HepG2 (cell line): ENCODE measurements around the gene IL6ST. TPM values are rescaled to one million over a fixed set of nuclear protein-coding genes. Genes with fewer than 3 reads are reported as not detected.

Experiments used
- ATAC-seq: fragments of 200-7000 bp; cut with Tn5 transposase; 3 replicates; pipeline ENCODE4 v1.9.1; 2020; ENCODE audit warnings: mild to moderate bottlenecking, moderate library complexity
- BruUV-seq: library from RNA; stranded (reverse); fragments of 400-500 nt; replicated peaks from 2 replicates; lab custom pipeline; 2021; lab: Mats Ljungman, UMichigan
- CTCF ChIA-PET: fragments of 300-600 bp; formaldehyde crosslinking; extraction: SDS; loops from one replicate; lab custom pipeline; 2021; ENCODE audit warnings: low total read pairs, inconsistent platforms, low intra/inter-chr PET ratio; lab: Yijun Ruan, JAX
- POLR2A ChIA-PET: fragments of 350-600 bp; sonication (Branson Sonifier 250); formaldehyde crosslinking; loops from one replicate; lab custom pipeline; 2020; ENCODE audit warnings: antibody characterized with exemption, inconsistent platforms; lab: Yijun Ruan, JAX
- DNase-seq: peaks from one replicate; pipeline ENCODE4 v3.0.0-alpha.2; 2015; ENCODE audit warnings: low spot score
- FAIRE-seq: peaks from 3 replicates; lab custom pipeline; 2011; peaks lifted over from hg19 to GRCh38; lab: Jason Lieb, UNC
- H2AFZ ChIP-seq: one replicate; pipeline ENCODE4 v1.6.1; 2011; ENCODE audit warnings: low read length, inconsistent platforms
- H3K27ac ChIP-seq: fragments of 300-600 bp; 3 replicates; pipeline ENCODE4 v1.8.0; 2011; ENCODE audit warnings: mixed run types, mild to moderate bottlenecking, mixed read lengths, low read length, inconsistent platforms; ENCODE audit not compliant: insufficient read depth; ENCODE audit errors: extremely low read length
- H3K27me3 ChIP-seq, 2 experiments: fragments of 200-600 bp in 1 of 2; 2 replicates in 1 of 2; 3 replicates in 1 of 2; pipeline versions ENCODE4 v1.6.0 to v1.8.0; 2011; ENCODE audit warnings: low read length in 2 of 2, mild to moderate bottlenecking in 2 of 2, moderate library complexity in 2 of 2, inconsistent platforms in 1 of 2; ENCODE audit not compliant: insufficient read depth in 2 of 2, control insufficient read depth in 1 of 2
- H3K36me3 ChIP-seq, 2 experiments: fragments of 200-600 bp in 1 of 2; replicated peaks in 1 of 2; 2 replicates in 1 of 2; 3 replicates in 1 of 2; pipeline versions ENCODE4 v1.5.1 to v1.8.0; 2011; ENCODE audit warnings: low read length in 2 of 2, inconsistent platforms in 1 of 2; ENCODE audit not compliant: insufficient read depth in 2 of 2, control insufficient read depth in 1 of 2
- H3K4me1 ChIP-seq: 2 replicates; pipeline ENCODE4 v1.5.1; 2012; ENCODE audit warnings: low read length, inconsistent platforms; ENCODE audit not compliant: insufficient read depth
- H3K4me2 ChIP-seq: 2 replicates; pipeline ENCODE4 v1.6.0; 2011; ENCODE audit warnings: low read depth, low read length, inconsistent platforms
- H3K4me3 ChIP-seq, 3 experiments: fragments of 200-600 bp in 1 of 3; sonication (generic), shearing (Covaris generic) in 1 of 3; replicated peaks in 1 of 3; 2 replicates each; pipeline ENCODE4 v1.5.1; 2011 to 2016; ENCODE audit warnings: low read length in 3 of 3, inconsistent platforms in 2 of 3, low read depth in 2 of 3, mild to moderate bottlenecking in 2 of 3, control low read depth in 1 of 3, mixed read lengths in 1 of 3; ENCODE audit not compliant: insufficient read depth in 1 of 3
- H3K79me2 ChIP-seq: one replicate; pipeline ENCODE4 v1.6.1; 2011; ENCODE audit warnings: low read length, inconsistent platforms; ENCODE audit not compliant: insufficient read depth
- H3K9ac ChIP-seq: 2 replicates; pipeline ENCODE4 v1.6.0; 2011; ENCODE audit warnings: mild to moderate bottlenecking, low read depth, low read length, inconsistent platforms; ENCODE audit not compliant: insufficient read depth
- H3K9me3 ChIP-seq: 2 replicates; pipeline ENCODE4 v1.5.1; 2012; ENCODE audit warnings: mild to moderate bottlenecking, low read length
- H4K20me1 ChIP-seq: 2 replicates; pipeline ENCODE4 v1.6.0; 2011; ENCODE audit warnings: inconsistent platforms, mild to moderate bottlenecking, low read length, moderate library complexity; ENCODE audit not compliant: insufficient read depth
- AGO2 ChIP-seq: fragments of 200-400 bp; formaldehyde crosslinking; optimal IDR thresholded peaks from 2 replicates; pipeline ENCODE3; 2017; ENCODE audit warnings: mild to moderate bottlenecking, low read depth, low read length, moderate library complexity
- DNMT3B ChIP-seq: conservative IDR thresholded peaks from 2 replicates; pipeline ENCODE4 v1.6.1; 2016; ENCODE audit warnings: missing biosample characterization, control low read depth
- EP300 ChIP-seq, 3 experiments: sonication (generic) in 1 of 3; formaldehyde crosslinking in 1 of 3; IDR thresholded peaks; 2 replicates each; pipeline versions ENCODE4 v1.5.1 to v1.6.1; 2011 to 2020; ENCODE audit warnings: low read depth in 2 of 3, low read length in 2 of 3, borderline replicate concordance in 1 of 3, improper control_type of control experiment in 1 of 3, mild to moderate bottlenecking in 1 of 3, missing genetic modification reagents in 1 of 3, moderate library complexity in 1 of 3
- ESRRA ChIP-seq: sonication (generic); formaldehyde crosslinking; IDR thresholded peaks from 2 replicates; pipeline ENCODE4 v1.5.1; 2020; ENCODE audit warnings: mild to moderate bottlenecking, low read depth, missing genetic modification reagents
- FOXA3 ChIP-seq: IDR thresholded peaks from 2 replicates; pipeline ENCODE4 v1.6.1; 2016; ENCODE audit warnings: missing genetic modification reagents, missing compliant biosample characterization
- KDM6A ChIP-seq: IDR thresholded peaks from 2 replicates; pipeline ENCODE4 v1.6.1; 2016; ENCODE audit warnings: low read depth
- MBNL3 ChIP-seq: fragments of 250-450 bp; sonication (Bioruptor Pico); conservative IDR thresholded peaks from 2 replicates; pipeline ENCODE4 v1.8.0; 2022; ENCODE audit warnings: mild to moderate bottlenecking, inconsistent platforms
- NR2C2 ChIP-seq: sonication (generic); formaldehyde crosslinking; IDR thresholded peaks from 2 replicates; pipeline ENCODE4 v1.4.0; 2020; ENCODE audit warnings: missing genetic modification reagents, mild to moderate bottlenecking, moderate library complexity, borderline replicate concordance
- ZBTB3 ChIP-seq: sonication (generic); formaldehyde crosslinking; IDR thresholded peaks from 2 replicates; pipeline ENCODE4 v1.4.0; 2020; ENCODE audit warnings: low read depth, mild to moderate bottlenecking, moderate library complexity, missing genetic modification reagents, borderline replicate concordance
- ZMYM2 ChIP-seq: sonication (generic); formaldehyde crosslinking; IDR thresholded peaks from 2 replicates; pipeline ENCODE4 v1.8.0; 2022; ENCODE audit warnings: mild to moderate bottlenecking, missing genetic modification reagents
- ZNF382 ChIP-seq: sonication (generic); formaldehyde crosslinking; IDR thresholded peaks from 2 replicates; pipeline ENCODE4 v1.5.0; 2020; ENCODE audit warnings: missing genetic modification reagents, mild to moderate bottlenecking, borderline replicate concordance
- ZNF431 ChIP-seq: sonication (generic); formaldehyde crosslinking; IDR thresholded peaks from 2 replicates; pipeline ENCODE4 v1.9.0; 2022; ENCODE audit warnings: missing genetic modification reagents, low read depth, mild to moderate bottlenecking, borderline replicate concordance
- ZSCAN12 ChIP-seq: sonication (generic); formaldehyde crosslinking; IDR thresholded peaks from 2 replicates; pipeline ENCODE4 v1.9.0; 2021; ENCODE audit warnings: mild to moderate bottlenecking, missing genetic modification reagents
- WGBS: methylation state at CpG from one replicate; pipeline ENCODE4 v1.1.6; 2017; ENCODE audit warnings: low lambda C conversion rate; 5-methylcytosine and 5-hydroxymethylcytosine counted together
- in situ Hi-C: cut with HindIII; loops from 2 replicates; pipeline ENCODE4 v1.10.0; 2017; ENCODE audit warnings: low pct_unique_long_range_greater_than_20kb; ENCODE audit not compliant: extremely low pct_ligation_motif_present
- intact Hi-C: fragments of 100-400 bp; cut with micrococcal nuclease; formaldehyde crosslinking; loops from one replicate; pipeline ENCODE4 v1.10.0; 2022; ENCODE audit not compliant: unreplicated experiment
- polyA plus RNA-seq, 8 experiments: library from polyadenylated mRNA; depleted of rRNA in 3 of 8; stranded (reverse) in 7 of 8; unstranded in 1 of 8; fragments of >200 nt; fragmentation: Illumina TruSeq in 4 of 8; extraction: Trizol in 4 of 8; gene quantifications; 2 replicates each; pipeline versions ENCODE4 v1.2.1 to v1.2.3, GENCODE V29; 2011 to 2016; ENCODE audit warnings: low read depth in 4 of 8, missing spikeins in 1 of 8, mixed read lengths in 1 of 8; ENCODE audit not compliant: insufficient read depth in 1 of 8
- total RNA-seq, 5 experiments: library from RNA; depleted of rRNA; stranded (reverse); fragments of >200 nt; fragmentation: Illumina TruSeq; extraction: Trizol; gene quantifications; 2 replicates each; pipeline ENCODE4 v1.2.3, GENCODE V29; 2016; ENCODE audit warnings: low read depth in 1 of 5
- TF ChIP-seq, protein P1 (sequence below): sonication (generic); formaldehyde crosslinking; IDR thresholded peaks from 2 replicates; pipeline ENCODE4 v1.5.1; 2020; ENCODE audit warnings: missing genetic modification reagents, mild to moderate bottlenecking, borderline replicate concordance
- TF ChIP-seq, protein P2 (sequence below): sonication (generic); formaldehyde crosslinking; IDR thresholded peaks from 2 replicates; pipeline ENCODE4 v1.5.1; 2020; ENCODE audit warnings: missing genetic modification reagents, mild to moderate bottlenecking, borderline replicate concordance

The IL6ST gene
- total and polyA plus RNA-seq, 2 of the 13 experiments (the other 11 are each of a cell fraction or from before 2014, with no cell fraction given): 66.6 to 166 TPM

DNA sequence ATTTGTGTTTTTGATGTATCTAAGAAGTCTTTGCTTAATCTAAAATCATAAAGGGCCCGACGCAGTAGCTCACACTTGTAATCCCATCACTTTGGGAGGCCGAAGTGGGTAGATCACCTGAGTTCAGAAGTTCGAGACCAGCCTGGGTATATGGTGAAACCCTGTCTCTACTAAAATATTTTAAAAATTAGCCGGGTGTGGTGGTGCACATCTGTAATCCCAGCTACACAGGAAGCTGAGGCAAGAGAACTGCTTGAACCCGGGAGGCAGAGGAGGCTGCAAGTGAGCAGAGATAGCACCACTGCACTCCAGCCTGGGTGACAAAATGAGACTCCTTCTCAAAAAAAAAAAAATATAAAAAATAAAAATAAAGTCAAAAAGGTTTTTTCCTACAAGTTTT, 9.6 kb downstream of the IL6ST start:
- Histone ChIP-seq H3K4me1 (peaks cover 70% of the 10 kb centered on the region), H3K4me3 (no peak overlapping the region), H3K9ac (no peak overlapping the region), H3K4me2 (no peak overlapping the region), H4K20me1 (peaks cover 61% of the 10 kb centered on the region), H3K9me3 (no peaks in the 10 kb centered on the region), H3K27ac (no peak overlapping the region), H2AFZ (no peak overlapping the region), H3K36me3 (peaks cover 4 to 30% of the 10 kb centered on the region in 2 experiments), H3K79me2 (peaks cover 98% of the 10 kb centered on the region)
- no peak for DNase-seq
- WGBS: 91% methylated on average over 6 of the region's 6 CpGs
- no peak for FAIRE-seq
- POLR2A ChIA-PET: no interaction called here
- intact Hi-C loops: no loop called here
- in situ Hi-C loops: loop anchor here (25.0 kb wide), 1 partner anchor 877 kb away; no protein-coding TSS in a partner anchor
- BruUV-seq: no TSS peak
- CTCF ChIA-PET: no interaction called here
- TF ChIP-seq MBNL3 (CRISPR knock-in tag) (no peak), ZSCAN12 (no peak), KDM6A (CRISPR knock-in tag) (no peak), NR2C2 (CRISPR knock-in tag) (no peak), ZMYM2 (CRISPR knock-in tag) (no peak), EP300 (IDR thresholded peaks at IDR 0.05; ENCODE audit: low read depth in 2 of 2, low read length in 2 of 2) (no peak), EP300 (CRISPR knock-in tag; IDR thresholded peaks at IDR 0.05; ENCODE audit: borderline replicate concordance) (no peak), FOXA3 (no peak), ZNF431 (CRISPR knock-in tag) (no peak), ZNF382 (CRISPR knock-in tag) (no peak), DNMT3B (CRISPR knock-in tag) (no peak), ESRRA (CRISPR knock-in tag) (no peak), ZBTB3 (no peak), AGO2 (no peak)
- TF ChIP-seq, protein P1, sequence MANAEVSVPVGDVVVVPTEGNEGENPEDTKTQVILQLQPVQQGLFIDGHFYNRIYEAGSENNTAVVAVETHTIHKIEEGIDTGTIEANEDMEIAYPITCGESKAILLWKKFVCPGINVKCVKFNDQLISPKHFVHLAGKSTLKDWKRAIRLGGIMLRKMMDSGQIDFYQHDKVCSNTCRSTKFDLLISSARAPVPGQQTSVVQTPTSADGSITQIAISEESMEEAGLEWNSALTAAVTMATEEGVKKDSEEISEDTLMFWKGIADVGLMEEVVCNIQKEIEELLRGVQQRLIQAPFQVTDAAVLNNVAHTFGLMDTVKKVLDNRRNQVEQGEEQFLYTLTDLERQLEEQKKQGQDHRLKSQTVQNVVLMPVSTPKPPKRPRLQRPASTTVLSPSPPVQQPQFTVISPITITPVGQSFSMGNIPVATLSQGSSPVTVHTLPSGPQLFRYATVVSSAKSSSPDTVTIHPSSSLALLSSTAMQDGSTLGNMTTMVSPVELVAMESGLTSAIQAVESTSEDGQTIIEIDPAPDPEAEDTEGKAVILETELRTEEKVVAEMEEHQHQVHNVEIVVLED (CRISPR knock-in tag): no peak
- TF ChIP-seq, protein P2, sequence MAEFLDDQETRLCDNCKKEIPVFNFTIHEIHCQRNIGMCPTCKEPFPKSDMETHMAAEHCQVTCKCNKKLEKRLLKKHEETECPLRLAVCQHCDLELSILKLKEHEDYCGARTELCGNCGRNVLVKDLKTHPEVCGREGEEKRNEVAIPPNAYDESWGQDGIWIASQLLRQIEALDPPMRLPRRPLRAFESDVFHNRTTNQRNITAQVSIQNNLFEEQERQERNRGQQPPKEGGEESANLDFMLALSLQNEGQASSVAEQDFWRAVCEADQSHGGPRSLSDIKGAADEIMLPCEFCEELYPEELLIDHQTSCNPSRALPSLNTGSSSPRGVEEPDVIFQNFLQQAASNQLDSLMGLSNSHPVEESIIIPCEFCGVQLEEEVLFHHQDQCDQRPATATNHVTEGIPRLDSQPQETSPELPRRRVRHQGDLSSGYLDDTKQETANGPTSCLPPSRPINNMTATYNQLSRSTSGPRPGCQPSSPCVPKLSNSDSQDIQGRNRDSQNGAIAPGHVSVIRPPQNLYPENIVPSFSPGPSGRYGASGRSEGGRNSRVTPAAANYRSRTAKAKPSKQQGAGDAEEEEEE (CRISPR knock-in tag): no peak
- TF ChIP-seq, all 625 proteins: peak for 0
- no peaks in the 10 kb centered on the region; a peak in 1 of 5 replicates for H3K27me3 ChIP-seq
- no peak for ATAC-seq
